GM15510 (cell line): ENCODE data around the gene APBA3.

Experiments
- POLR2A ChIP-seq: IDR thresholded peaks from 3 replicates; pipeline ENCODE4 v1.6.1; 2011; ENCODE audit warnings: borderline replicate concordance; ENCODE audit not compliant: insufficient read length; ENCODE audit errors: extremely low read depth

The APBA3 gene

DNA sequence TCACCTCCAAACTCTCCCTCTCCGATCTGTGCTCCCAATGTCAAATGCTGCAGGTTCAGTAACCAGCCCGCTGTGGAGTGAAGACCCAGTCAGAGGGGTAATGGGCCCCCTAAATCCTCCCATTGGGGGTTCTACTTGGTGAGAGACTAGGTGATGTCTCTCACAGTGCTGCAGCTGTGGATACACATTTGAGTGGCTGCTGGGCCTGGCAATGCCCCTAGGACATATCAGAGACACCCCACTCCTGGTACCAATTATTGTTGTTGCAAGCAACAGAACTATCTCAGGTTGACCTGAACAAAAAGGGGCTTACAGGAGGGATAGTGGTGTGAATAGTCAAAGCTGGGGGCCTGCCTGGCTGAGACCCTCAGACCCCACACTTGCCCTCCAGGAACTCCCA is 20.1 kb upstream of the APBA3 start:
- TF ChIP-seq POLR2A: no peak

DNA sequence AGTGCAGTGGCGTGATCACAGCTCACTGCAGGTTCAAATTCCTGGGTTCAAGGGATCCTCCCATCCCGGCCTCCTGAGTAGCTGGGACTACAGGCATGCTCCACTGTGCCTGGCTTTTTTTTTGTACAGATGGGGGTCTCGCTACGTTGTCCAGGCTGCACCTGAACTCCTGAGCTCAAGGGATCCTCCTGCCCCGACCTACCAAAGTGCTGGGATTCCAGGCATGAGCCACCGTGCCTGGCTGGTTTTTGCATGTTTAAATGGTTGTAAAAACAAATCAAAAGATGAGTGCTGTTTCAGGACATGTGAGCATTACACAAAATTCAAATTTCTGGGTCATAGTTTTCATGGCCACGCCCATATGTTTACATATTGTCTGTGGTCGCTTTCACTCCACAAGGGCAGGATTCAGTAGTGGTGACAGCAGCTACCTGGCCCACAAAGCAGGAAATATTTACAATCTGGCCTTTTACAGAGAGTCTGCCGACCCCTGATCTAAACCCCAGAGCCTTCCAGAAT is 19.4 kb upstream of the APBA3 start:
- no peak for TF ChIP-seq POLR2A

DNA sequence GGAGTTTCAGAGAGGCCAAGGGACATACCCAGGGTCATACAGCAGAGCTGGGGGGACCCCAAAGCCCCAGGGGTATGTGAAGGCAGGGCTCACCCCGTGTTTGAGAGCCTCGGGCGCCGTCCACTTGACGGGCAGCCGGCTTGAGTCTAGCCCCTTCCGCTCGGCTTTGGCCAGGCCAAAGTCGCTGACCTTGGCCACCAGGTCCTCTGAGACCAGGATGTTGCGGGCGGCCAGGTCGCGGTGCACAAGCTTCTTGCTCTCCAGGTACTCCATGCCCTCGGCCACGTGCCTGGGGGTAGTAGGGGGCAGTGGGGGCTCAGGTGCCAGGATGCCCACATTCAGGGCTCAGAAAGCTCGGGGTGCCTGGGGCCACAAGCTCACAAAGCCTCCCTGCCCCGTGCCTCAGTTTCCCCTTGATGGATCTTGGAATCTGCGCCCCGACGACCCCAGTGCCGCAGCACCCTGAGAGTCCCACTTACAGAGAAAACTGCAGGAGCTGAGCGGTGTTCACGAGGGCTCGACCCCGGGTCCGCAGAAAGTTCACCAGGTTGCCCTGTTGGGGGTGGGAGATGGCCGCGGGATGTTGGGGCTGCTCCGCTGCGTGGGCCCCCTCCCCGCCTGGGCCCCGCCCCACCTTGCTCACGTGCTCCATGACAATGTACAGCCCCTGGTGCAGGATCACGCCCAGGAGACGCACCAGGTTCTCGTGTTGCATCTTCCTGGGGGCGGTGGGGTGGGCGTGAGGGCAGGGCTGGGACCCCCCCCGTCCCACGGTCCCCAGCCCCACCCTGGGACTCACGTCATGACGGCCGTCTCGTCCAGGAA is 17.6 kb upstream of the APBA3 start:
- no peak for TF ChIP-seq POLR2A

DNA sequence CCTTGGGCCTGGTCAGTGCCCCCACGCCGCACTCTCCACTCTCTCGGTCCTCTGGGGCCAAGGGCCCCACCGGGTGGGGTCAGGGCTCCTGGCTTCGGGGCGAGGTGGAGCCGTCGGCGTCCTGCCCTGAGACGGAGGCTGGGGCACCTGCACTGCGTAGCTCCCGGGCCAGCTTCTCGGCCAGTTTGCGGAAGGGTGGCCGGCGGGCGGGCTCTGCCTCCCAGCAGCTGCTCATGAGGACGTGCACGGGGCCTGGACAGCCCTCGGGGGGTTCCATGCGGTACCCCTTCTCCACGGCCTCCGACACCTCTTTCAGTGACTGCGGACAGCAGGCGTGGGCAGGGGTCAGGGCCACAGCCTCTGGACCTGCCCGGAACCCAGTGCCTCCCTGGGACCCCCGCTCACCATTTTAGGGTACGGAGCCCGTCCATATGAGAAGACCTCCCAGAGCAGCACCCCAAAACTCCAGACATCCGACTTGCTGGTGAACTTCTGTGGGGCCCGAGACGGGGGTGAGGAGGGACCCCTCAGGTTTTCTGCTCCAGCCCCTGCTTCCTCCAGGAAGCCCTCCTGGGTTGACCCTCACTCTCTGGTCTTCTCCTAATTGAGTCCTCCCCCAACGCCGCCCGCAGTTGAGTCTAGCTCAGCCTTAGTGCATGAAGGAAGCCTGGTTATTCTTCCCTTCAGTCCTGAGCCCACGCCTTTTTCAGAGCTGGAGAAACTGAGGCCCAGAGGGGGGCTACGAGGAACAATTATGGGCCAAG is 16.8 kb upstream of the APBA3 start:
- TF ChIP-seq POLR2A: no peak

DNA sequence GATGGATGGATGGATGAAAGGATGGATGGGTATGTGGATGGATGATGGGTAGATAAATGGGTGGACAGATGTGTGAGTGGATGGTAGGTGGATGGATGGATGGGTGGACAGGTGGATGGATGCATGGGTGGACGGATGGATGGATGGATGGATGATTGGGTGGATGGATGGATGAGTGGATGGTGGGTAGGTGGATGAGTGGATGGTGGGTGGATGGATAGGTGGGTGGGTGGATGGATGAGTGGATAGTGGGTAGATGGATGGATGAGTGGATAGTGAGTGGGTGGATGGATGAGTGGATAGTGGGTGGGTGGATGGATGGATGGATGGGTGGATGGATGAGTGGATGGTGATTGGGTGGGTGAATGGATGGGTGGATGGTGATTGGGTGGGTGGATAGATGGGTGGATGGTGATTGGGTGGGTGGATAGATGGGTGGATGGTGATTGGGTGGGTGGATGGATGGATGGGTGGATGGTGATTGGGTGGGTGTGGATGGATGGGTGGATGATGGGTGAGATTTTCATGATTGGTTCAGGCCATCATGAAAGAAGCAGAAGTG is 15.1 kb upstream of the APBA3 start:
- no peak for TF ChIP-seq POLR2A

DNA sequence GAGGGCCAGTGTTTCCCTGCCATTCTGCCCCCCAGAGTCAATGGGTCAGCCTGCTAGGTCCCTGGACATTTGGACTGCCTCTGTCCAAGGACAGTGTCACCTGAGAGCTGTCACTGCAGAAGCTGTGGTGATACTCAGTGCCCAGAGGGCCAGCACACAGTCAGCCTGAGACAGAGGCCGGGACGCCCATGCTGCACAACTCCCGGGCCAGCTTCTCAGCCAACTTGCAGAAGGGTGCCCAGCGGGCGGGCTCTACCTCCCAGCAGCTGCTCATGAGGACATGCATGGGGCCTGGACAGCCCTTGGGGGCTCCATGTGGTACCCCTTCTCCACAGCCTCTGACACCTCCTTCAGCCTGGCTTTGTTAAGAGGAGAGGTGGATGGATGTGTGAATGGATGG is 14.3 kb upstream of the APBA3 start:
- no peak for TF ChIP-seq POLR2A

DNA sequence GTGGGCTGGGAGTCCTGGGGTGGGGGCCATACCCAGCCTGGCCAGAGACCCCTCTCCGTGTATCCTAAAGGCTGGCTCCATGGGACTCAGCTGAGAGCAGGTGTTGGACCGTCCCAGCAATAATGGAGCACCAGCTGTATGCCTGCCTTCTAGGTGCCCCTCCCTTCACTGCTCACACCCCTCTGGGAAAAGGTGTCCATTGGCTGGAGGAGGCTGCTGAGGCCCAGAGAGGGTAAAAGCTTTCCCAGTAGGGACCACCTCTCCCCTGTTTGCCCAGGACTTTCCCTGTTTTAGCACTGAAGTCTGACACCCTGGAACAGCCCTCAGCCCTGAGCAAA is 13.9 kb upstream of the APBA3 start:
- TF ChIP-seq POLR2A: no peak

DNA sequence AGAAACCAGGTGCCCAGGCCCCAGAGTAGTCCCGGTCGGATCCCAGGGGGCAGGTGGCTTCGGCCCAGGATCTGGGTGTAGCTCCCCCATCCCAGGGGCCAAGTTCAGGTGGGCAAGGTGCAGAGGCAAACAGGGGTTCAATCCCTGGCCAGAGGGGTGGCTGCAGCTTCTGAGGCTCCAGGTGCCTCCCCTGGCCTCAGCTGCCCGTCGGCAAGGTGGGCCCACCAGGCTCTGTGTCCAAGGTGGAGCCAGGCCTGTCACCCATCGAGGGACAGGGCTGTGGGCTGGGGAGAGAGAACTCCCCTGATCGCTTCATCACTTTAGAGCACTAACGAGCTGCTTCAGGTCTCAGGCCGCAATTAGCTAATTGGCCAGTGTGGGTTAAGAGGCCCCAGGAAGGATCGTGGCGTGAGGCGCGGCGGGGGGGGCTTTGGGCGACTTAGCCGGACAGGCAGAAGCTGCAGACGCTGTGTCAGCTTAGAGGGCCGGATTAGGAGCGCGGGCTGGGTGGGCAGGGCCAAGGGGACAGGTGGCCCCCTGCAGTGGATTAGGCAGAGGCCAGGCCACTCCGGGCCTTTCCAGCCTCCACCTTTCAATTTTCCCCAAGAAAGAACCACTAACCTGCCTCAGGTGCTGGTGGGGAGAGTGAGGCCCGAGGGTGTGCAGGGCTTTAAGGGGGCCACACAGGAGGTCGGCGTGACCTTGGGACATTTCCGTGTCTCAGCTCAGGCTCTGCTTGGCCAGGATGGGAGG is 13.3 kb upstream of the APBA3 start:
- no peak for TF ChIP-seq POLR2A

DNA sequence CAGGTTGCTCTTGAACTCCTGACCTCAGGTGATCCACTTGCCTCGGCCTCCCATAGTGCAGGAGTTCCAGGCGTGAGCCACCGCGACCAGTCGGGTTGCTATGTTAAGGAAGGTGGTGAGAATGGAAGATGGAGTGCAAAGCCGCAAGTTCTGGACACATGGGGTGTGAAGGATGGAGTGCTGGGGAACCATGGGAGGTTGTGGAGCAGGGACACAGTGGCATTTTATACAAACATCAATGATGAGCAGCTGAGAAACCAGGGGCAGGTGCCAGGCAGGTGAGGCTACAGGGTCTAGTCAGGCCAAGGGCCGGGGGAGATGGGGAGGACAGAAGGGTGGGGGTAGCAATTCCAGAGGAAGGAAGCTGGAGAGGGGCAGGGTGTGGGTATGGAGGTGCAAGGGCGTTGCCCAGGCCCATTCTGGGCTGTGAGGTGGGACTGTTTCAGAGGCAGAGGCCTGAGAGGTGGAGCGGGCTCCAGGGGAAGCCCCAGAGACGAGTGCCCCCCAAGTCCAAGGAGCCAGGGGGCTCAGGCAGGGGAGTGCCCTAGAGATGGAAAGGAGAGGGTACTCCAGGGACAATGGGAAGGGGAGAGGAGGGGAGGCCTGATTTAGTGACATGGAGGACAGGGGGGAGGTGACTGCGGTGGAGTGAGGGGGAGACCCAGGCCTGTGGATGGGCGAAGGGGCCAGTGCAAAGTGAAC is 12.5 kb upstream of the APBA3 start:
- no peak for TF ChIP-seq POLR2A

DNA sequence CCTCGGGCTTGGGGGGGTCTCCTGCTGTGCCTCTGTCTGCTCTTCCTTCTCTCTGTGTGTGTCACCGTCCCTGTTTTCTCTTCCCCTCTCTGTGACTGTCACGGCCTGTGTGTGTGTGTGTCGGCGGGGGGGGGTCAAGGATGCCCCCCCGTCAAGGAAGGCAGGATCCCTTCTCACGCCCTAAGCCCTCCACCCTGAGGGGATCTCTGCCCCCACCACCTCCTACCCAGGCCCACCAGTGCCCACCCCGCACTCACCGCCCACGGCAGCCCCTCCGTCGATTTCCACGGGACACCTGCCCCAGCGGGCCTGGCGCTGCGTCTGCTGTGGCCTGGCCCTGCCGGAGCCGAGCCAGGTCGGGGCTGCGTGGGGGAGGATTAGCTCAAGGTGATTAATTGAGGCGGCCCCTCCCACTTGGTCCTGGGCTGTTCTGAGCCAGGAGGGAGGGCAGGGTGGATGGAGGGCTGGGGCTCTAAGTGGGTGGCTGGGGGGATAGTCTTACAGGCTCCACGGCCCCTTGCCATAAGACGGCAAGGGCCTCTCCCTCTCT is 10.5 kb upstream of the APBA3 start, which contains the start of gene RAX2:
RAX2 (minus strand) TSS at position 323 of the 550 bp plus-strand sequence. CDS start 486 bp downstream, outside the sequence.
- TF ChIP-seq POLR2A: no peak

DNA sequence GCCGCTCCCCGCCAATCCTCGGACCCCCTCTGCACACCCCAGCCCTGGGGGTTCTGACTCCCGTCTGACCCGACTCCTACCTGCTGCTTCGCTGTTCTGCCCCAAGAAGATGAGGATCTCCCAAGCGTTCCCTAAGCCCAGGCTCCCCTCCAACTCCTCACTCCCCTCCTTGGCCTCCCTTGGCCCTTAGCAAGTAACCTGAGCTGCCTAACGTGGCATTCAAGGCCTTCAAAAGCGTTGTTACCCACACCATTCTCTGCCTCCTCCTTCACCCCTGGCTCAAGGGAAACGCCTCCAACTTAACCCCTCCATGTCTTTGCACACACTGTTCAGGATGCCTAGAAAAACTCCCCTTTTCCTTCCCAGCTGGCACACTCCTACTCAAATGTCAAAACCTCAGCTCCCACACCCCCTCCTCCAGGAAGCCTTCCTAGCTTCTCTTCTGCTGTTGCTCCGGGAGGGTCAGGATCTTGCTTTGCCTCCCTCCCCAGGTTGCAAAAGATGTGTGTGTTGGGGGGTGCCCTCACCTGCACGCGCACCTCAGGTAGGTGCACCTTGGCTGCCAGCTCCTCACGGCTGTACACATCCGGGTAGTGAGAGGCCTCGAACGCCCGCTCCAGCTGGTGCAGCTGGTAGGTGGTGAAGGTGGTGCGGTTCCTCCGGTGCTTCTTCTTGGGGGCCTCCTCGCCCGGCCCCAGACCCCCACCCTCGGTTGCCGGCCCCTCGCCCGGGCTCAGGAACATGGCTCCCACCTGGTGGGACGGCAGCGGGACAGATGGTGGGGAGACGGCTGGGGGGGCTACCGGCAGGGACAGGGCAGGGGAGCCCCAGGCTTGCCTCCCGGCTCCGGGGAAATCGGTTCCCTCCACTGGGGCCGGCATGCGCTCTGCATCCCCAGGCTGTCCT is 9.8 kb upstream of the APBA3 start:
- no peak for TF ChIP-seq POLR2A

DNA sequence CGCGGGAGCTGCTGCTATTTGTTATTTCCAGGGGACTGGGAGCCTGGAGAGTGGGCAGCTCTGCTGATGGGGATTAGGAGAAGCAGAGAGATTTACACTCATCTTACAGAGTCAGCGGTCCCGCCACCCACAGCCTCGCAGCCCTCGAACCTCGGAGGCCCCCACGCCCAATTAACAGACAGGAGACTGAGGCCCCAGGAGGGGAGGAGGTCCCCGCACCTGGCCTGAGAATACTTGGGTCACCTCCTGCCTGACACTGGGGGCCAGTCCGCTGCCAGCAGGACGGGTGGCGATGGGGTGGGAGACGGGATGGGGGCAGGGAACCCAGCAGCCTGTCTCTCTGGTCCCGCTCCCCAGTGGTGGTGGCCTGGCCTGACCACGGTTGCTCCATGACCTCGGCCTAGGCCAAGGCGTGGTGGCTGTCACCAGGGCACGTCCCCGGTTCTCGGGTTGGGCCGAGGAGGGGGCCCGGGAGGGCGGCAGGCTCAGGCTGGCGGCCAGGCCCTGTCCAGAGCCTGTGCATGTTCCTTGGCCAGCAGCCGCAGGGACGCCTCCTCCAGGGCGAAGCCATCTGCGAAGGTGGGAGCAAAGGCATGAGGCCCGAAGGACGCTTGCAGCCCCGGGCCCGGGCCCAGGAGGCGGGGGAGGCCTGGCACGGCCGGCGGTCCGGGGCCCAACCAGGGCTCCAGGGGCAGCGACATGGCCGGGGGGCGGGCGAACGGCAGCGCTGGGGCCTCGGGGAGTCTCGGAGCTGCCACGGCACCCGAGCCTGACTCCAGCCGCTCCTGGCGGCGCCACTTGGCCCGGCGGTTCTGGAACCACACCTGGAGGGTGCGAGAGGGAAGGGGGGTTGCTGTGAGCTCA is 8.9 kb upstream of the APBA3 start:
- no peak for TF ChIP-seq POLR2A
